ENCODE results near the gene ZMYND11. TPM values are rescaled to one million over a fixed set of nuclear protein-coding genes. Genes with fewer than 3 reads are reported as not detected.

The ZMYND11 gene
- total RNA-seq (2021; ENCODE audit: unreplicated experiment) (37.5 TPM), Bru-seq, nascent RNA (percentile 75 among the genes with signal in this experiment), BruChase-seq, experiment 1, labeled RNA remaining after a 2-hour chase (percentile 76 among the genes with signal in this experiment), BruChase-seq, experiment 2, labeled RNA remaining after a 6-hour chase (percentile 77 among the genes with signal in this experiment)
- polyA plus RNA-seq (2012; ENCODE audit: insufficient read length) = 21.7 TPM
- long read RNA-seq, full-length matches to known transcripts = 27 of 133 reads
- long read RNA-seq, partial matches to known transcripts = 26 of 133 reads
- long read RNA-seq, other reads (novel, unspliced or antisense) = 80 of 133 reads

GRCh38 chr10:135132-135600, at the start of gene ZMYND11:
Gene ZMYND11 (plus strand): TSS chr10:135455. CDS start chr10:180013, 44,558 bp downstream.
- CTCF ChIA-PET = no interaction called here
- intact Hi-C loops (cut with micrococcal nuclease; ENCODE audit: unreplicated experiment) = no loop called here
- DNase-seq (ENCODE audit: low read depth, low spot score) (no peak), ATAC-seq (peak; percentile 72)
- Histone ChIP-seq H3K4me1 (ENCODE audit: control insufficient read depth, insufficient read depth, low read length) (peaks cover 24% of the 10 kb centered on the region), H3K4me3 (ENCODE audit: low read depth in 2 of 2, low read length in 2 of 2) (peak within 1 kb of the TSS; percentile 50 to 73), H3K27me3 (ENCODE audit: control insufficient read depth, insufficient read depth, low read length) (no peaks in the 10 kb centered on the region), H3K9me3 (ENCODE audit: control insufficient read depth, insufficient read depth, low read depth, low read length) (no peaks in the 10 kb centered on the region), H3K27ac (ENCODE audit: low read length) (peak within 1 kb of the TSS; percentile 81), H3K36me3 (ENCODE audit: control insufficient read depth, insufficient read depth, low read length) (no peaks in the 10 kb centered on the region)
- POLR2A ChIA-PET = no interaction called here
- TF ChIP-seq, protein P1, sequence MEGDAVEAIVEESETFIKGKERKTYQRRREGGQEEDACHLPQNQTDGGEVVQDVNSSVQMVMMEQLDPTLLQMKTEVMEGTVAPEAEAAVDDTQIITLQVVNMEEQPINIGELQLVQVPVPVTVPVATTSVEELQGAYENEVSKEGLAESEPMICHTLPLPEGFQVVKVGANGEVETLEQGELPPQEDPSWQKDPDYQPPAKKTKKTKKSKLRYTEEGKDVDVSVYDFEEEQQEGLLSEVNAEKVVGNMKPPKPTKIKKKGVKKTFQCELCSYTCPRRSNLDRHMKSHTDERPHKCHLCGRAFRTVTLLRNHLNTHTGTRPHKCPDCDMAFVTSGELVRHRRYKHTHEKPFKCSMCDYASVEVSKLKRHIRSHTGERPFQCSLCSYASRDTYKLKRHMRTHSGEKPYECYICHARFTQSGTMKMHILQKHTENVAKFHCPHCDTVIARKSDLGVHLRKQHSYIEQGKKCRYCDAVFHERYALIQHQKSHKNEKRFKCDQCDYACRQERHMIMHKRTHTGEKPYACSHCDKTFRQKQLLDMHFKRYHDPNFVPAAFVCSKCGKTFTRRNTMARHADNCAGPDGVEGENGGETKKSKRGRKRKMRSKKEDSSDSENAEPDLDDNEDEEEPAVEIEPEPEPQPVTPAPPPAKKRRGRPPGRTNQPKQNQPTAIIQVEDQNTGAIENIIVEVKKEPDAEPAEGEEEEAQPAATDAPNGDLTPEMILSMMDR (IDR thresholded peaks at IDR 0.05) = peak; percentile 6; the same call in 1 of the 2 replicates
- TF ChIP-seq POLR2AphosphoS5 (IDR thresholded peaks at IDR 0.05; ENCODE audit: low read depth, low read length) = no peak
- in situ Hi-C loops (cut with HindIII; ENCODE audit: low pct_unique_long_range_greater_than_20kb, low sequenced_read_pairs) = no loop called here
- no TSS peak for BruUV-seq (replicated peaks)

- Histone ChIP-seq H3K27me3 (ENCODE audit: control insufficient read depth, insufficient read depth, low read length) (no peaks in the 10 kb centered on the region), H3K9me3 (ENCODE audit: control insufficient read depth, insufficient read depth, low read depth, low read length) (no peaks in the 10 kb centered on the region), H3K4me3 (ENCODE audit: low read depth in 2 of 2, low read length in 2 of 2) (no peak overlapping the region), H3K4me1 (ENCODE audit: control insufficient read depth, insufficient read depth, low read length) (no peaks in the 10 kb centered on the region), H3K27ac (ENCODE audit: low read length) (no peak overlapping the region), H3K36me3 (ENCODE audit: control insufficient read depth, insufficient read depth, low read length) (no peaks in the 10 kb centered on the region)
- BruUV-seq (replicated peaks) = no TSS peak
- ChIA-PET POLR2A (no interaction called here), CTCF (no interaction called here)
- ATAC-seq (no peak), DNase-seq (ENCODE audit: low read depth, low spot score) (no peak)
- intact Hi-C loops (cut with micrococcal nuclease; ENCODE audit: unreplicated experiment) (no loop called here), in situ Hi-C loops (cut with HindIII; ENCODE audit: low pct_unique_long_range_greater_than_20kb, low sequenced_read_pairs) (no loop called here)
- TF ChIP-seq TCF7L2 (IDR thresholded peaks at IDR 0.05; ENCODE audit: low read depth, low read length) (no peak), REST (IDR thresholded peaks at IDR 0.05; ENCODE audit: insufficient read depth in 1 of 2, low read depth in 2 of 2, low read length in 1 of 2) (no peak), SIN3A (IDR thresholded peaks at IDR 0.05; ENCODE audit: borderline replicate concordance, insufficient read depth, low read depth, low read length) (no peak), POLR2AphosphoS5 (IDR thresholded peaks at IDR 0.05; ENCODE audit: low read depth, low read length) (no peak)
- TF ChIP-seq, protein P1 (IDR thresholded peaks at IDR 0.05) = no peak
Measured at GRCh38 chr10:86031-86430, 49.2 kb upstream of the ZMYND11 start.

Measured in Panc1 (cell line).